HG03139 (cell line): ENCODE data around the gene CCDC17.
"Not testable (repeated sequence)": the region's sequence is repeated elsewhere in the genome, so short reads cannot be mapped to it uniquely, and the experiment has no call there.

Experiments
- ATAC-seq: cut with Tn5 transposase; IDR thresholded peaks from one replicate; pipeline ENCODE4 v1.9.1; 2021; ENCODE audit not compliant: unreplicated experiment

CCDC17 gene

DNA sequence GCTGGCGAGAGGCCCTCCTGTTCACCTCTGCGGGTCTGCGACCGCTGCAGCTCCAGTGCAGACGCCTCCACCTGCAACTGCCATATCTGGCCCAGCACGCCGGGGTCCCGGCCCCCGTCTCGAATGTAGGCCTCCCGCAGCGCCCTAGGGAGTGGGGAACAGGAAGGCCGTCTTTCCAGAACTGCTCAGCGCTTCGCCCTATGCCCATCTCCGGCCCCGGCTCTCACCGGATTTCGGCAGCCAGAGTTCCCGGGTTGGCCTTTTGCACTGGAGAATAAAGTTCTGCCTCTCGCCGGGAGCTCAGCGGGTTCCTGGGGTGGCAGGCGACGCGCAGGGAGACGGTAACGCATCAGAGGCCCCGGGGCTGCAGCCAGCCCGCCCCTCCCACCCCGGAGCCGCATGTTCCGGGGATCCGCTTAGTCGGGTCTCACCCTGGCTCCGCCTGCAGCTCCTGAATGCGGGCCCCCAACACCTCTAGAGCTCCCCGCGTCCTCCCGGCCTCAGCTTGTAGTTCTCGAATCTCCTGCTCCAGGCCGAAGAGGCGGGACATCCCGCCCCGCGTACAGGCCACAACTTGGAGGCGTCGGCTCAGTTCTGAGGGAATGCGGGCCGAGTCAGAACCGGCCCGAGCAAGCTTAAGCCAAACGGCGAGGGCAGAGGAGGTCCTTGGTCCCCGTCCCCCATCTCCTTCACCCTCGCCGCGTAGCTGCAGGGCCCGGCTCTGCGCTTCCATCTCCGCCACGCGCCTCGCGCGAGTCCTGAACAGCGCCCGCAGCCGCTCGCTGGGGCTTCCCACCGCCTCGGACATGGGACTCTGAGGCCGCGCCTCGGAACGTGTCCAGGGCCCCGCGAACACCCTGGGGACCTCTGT, 1.1 kb downstream of the CCDC17 start:
- ATAC-seq, result no peak

DNA sequence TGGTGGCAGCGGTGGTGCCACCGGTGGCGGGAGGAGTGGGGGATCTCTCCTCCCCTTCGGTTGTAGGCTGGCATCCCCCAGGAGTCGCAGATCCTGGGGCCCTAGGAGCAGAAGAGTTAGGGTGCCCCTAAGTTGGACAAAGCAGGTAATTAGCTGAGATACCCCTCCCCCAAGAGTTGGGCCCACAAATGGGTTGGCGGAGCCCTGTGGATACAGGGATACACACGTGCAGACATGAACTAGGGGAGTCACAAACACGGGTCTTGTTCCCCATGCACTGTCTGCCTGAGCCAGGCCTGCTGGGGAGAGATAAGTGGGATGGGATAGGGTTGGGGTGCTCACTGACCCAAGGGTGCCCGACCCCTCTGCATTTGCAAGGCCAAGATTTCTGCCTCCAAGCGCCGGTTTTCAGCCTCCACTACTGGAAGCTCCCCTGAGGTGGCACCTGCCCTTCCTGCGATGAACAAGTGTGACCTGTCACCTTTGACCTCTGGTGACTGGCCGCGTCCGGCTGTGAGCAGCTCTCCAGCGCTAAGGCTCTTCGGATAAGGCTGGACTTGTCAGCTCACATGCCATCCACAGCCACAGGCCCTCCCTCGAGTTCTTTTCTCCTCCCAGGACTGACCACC, 1.8 kb downstream of the CCDC17 start:
- ATAC-seq, result no peak

DNA sequence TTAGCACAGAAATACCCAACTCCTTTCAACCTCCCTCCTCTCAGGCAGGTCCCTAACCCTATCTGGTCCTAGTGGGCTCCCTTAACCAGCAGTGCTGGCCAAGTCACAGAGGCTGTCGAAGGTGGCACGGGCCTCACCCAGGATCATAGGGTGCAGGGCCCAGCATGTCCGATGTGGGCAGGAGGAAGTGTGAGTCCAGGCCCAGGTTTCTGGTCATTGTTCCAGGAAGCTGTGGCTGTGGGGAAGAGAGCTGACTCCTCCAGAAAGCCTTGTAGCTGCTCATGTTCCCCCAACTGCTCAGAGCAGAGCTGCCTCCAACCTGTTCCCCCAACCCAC, 2.4 kb downstream of the CCDC17 start:
- no peak for ATAC-seq

DNA sequence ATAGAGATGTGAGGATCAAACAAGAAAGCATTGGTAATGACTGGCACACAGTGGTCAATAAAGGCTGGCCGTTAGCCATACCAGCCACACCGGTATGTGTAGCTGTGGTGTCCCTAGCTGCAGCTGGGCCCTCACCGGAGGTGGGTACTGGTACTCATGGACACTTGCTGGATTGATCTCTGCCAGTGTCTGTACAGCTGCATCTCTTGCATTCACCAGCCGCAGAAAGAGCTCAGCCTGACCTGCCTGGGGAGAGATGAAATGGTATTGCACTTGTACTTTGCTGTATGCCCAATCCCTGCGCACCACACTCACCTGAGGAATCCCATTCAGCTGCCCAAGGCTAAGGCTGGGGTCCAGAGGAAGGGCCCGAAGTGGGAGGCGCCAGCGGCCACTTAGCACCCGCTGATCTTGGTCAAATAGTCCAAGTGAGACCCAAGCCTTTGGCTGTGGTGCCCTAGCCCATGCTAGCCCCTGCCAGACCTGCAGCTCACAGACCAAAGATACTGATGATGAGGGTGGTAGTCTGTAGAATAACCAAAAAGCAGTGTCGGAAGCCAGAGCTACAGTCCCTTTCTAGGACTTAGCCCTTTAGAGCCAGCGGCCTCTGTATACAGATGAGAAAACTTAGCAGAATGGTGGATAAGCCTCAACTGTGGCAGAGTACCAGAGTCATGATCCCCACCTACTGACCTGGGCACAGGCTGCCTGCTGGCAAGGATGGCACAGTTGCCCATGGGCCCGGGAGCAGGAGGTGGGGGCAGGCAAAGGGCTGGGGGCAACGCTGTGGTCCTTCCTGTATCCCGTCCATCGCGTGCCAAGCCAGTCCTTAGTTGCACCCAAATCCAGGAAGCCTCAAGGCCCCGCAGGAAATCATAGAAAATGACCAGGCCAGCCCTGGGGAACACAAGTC, 3.0 kb downstream of the CCDC17 start:
- no peak for ATAC-seq

DNA sequence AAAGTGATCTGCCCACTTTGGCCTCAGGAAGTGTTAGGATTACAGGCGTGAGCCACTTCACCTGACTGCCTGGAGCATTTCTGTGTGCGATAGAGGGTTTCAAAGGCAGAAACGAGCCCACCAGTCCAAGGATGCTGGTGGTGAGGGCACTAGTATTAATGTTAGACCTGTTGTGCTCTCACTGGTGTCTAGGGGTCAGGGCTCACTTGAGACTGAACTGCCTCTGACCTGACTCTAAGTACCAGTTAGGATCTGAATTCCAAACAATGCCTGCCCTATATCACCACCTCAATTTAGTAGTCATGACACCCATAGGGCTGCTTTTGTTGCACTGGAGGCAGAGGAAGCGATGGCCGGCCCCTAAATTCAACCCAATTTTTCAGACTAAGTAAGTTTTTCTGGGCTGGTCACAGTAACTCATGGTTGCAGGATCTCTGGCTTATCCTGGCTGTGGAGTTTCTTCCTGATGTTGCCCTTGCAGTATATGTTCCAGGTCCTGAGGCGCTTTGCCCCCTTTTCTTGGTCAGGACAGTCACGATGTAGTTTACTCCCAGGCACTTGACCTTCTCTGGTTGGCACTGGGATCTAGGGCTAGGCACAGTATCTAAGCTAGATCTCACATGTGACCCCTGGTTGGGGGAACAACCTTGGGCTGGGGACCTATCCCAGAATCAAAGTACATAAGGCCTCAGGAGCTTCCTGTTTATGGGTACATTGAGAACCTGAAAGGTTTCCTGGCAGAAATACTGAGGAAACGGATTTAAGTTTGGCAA, 4.5 kb downstream of the CCDC17 start:
- ATAC-seq, result no peak

DNA sequence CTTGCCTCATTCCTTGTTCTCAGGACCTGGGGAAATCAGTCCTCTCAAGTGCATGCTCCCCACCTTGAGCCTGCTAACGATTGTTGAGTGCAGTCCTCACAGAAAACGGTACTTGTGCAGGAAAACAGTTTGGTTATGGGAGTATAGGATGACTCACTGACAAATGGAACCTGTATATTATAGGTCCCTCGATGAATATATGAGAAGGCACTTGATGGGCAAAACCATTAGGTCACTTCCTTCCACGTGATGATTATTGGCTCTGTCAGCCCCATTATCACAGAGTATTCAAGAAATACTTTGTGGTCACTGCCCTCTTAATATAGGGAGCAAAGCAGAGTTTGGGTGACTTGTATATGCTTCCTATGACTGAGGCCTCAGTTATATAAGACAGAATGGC, 6.2 kb downstream of the CCDC17 start:
- no peak for ATAC-seq

DNA sequence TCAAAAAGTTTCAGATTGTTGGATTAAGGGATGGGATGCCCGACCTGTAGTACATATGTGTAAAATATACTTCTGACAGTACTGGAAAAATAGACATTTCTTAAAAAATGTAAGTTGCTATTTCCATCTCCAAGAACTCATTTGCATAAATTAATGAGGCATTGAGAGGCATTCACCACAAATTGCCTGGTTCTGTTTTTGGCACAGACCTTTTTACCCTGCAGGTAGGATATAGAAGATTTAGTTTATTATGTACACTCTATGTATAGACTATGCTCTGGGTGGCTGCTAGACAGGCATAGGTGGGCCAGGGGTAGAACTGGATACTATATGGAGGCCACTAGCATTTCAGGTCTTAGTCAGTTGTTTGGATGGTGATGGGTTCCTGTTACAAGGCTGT, 8.0 kb downstream of the CCDC17 start:
- no peak for ATAC-seq

DNA sequence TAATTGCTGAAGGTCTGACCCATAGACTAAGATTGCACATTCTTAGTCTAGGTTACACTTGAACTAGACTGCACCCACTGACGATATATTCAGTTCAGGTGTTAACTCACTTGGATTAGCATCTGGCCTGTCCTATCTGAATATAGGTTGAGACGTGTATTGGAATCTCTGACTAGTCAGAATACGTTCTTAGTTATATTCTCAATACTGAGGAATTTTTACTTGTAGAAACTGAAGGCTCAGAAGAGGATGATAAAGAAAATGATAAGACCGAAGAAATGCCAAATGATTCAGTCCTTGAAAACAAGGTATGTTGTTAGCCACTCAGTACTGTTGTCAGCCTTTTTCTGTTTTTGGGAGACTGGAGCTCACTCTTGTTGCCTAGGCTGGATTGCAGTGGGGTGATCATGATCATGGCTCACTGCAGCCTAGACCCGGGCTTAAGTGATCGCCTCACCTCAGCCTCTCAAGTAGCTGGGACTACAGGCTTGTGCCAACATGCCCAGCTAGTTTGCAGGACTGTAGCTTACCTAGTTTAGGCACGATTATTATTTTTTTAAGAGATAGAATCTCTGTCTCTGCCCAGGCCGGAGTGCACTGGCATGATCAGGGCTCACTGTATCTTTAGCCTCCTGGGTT, 10.8 kb downstream of the CCDC17 start:
- no peak for ATAC-seq

DNA sequence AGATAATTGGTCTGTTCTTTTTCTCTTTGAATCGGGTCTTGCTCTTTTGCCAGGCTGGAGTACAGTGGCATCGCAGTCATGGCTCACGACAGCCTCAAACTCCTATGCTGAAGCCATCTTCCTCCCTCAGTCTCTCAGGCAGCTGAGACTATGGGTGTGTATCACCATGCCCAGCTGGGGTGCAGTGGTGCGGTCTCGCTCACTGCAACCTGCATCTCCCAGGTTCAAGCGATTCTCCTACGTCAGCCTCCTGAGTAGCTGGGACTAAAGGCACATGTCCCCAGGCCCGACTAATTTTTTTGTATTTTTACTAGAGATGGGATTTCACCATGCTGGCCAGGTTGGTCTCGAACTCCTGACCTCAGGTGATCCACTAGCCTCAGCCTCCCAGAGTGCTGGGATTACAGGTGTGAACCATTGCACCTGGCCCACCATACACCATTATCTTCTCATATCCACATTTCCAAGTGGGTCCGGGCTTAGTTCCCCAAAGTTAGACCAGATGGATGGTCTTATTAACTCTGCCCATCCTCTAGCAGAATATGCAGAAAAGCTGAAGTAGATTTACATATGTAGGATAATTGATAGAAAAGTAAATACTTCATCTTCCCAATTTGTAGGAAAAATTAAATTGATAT, 13.1 kb downstream of the CCDC17 start:
- no peak for ATAC-seq

DNA sequence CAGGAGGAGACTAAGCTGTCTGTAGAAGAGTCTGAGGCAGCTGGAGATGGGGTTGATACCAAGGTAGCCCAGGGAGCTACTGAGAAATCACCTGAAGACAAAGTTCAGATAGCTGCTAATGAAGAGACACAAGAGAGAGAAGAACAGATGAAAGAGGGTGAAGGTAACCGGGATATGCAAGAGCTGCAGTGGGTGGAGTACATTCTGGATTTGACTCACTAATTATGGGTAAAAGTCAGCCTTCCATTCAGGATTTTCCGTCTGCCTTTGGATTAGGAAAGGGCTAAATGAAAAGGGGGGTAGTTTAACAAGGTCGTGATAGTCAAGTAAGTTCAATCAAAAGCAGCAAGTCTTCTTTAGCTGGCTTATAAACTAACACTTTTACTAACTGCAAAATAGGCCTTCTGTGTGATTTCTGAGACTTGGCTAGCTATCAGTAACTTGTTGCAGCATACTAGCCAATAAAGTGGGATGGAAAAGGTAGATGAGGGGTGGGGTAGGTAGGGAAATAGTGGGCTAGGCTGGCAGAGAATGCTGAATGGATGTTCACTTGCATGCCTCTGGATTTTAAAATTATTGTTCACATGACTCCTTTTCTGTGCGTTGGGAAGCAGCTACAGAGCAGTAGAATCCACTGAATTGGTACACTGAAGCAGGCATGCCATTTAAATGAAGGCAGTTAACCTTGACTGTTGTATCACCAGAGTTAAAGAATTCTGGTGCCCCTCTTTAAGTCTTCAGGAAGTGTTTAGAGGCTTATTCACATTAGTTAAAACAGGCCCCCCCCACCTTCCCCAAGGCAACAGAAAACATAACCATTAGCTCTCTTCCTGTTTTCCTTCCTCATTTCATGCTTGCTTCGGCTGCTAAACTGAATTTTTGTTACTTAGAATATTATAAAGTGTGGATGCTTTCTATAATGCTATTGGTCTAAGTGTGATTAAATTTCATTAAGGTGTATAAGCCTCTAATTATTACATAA, 15.4 kb downstream of the CCDC17 start:
- no peak for ATAC-seq

DNA sequence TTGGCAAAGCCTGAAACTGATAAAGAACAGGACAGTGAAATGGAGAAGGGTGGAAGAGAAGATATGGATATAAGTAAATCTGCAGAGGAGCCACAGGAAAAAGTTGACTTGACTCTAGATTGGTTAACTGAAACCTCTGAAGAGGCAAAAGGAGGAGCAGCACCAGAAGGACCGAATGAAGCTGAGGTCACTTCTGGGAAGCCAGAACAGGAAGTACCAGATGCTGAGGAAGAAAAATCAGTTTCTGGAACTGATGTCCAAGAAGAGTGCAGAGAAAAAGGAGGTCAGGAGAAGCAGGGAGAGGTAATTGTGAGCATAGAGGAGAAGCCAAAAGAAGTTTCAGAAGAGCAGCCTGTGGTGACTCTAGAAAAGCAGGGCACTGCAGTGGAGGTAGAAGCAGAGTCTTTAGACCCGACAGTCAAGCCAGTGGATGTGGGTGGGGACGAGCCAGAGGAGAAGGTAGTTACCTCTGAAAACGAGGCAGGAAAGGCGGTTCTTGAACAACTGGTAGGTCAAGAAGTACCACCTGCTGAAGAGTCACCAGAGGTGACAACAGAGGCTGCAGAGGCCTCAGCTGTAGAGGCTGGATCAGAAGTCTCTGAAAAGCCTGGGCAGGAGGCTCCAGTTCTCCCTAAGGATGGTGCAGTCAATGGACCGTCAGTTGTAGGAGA, 16.3 kb downstream of the CCDC17 start:
- no peak for ATAC-seq

DNA sequence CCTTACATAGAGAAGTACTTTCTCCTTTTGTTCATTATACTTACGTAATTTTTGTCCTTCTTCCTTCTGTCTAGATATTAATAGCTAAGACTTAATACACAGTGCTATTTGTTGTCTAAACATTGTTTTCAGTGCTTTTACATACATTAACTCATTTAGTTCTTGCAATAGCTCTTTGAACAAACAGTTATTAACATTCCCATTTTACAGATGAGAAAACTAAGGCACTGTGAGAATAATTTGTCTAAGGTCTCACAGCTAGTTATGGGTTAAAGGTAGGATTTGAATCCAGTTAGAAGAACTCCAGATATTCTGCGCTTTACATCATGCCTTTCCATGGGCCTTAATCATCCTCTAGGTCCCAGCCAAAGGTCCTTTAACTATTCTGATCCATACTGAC, 19.6 kb downstream of the CCDC17 start:
- no peak for ATAC-seq

DNA sequence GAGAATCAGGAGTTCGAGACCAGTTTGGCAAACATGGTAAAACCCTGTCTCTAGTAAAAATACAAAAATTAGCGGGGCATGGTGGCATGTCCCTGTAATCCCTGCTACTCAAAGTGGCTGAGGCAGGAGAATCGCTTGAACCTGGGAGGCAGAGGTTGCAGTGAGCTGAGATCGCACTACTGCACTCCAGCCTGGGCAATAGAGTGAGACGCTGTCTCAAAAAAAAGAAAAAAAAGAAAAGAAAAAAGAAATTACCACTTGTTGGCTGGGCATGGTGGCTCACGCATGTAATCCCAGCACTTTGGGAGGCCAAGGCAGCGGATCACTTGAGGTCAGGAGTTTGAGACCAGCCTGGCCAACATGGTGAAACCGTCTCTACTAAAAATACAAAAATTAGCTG, 27.1 kb downstream of the CCDC17 start:
- not testable (repeated sequence) for ATAC-seq

DNA sequence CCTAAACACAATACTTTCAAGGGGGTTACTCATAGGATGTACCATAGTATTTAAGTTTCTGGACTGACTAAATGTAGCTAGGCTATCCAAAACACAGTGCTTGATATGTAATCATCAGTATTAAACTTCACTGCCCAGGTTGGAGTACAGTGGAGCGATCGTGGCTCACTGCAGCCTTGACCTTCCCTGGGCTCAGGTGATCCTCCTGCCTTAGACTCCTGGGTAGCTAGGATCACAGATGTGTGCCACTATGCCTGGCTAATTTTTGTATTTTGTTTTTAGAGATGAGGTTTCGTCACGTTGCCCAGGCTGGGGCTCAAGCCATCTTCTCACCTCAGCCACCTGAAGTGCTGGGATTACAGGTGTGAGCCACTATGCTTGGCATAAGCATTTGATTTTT, 29.4 kb downstream of the CCDC17 start:
- no peak for ATAC-seq

DNA sequence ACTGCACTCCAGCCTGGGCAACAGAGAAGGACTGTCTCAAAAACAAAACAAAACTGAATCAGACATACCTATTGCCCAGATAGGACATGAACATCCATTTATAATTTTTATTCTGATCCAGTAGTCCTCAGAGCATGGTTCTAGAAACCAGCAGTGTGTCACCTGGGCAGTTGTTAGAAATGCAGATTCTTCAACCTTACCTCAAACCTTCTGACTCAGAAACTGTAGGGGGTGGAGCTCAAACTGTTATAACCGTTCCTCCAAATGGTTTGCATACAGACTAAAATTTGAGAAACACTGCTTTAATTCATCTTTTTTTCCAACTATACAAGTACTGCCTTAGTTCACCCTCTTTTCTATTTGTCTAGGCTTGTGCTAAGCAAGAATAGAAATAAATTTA, 34.0 kb downstream of the CCDC17 start:
- no peak for ATAC-seq

DNA sequence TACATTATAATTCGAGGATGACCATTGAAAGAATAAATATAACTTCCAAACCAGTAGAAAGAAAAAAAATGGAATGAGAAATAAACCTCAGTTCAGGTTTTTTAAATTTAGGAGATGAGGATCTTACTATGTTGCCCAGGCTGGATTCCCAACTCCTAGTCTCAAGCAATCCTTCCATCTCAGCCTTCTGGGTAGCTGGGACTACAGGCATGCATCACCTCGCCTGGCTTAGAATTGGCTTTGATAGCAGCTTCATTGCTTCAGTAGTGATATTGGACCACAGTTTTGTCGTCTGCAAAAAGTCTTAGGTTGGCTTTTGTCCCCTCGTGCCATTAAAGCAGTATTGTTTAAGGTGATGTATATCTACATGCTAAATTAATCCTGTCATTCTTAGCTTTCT, 37.1 kb downstream of the CCDC17 start:
- ATAC-seq, result no peak

DNA sequence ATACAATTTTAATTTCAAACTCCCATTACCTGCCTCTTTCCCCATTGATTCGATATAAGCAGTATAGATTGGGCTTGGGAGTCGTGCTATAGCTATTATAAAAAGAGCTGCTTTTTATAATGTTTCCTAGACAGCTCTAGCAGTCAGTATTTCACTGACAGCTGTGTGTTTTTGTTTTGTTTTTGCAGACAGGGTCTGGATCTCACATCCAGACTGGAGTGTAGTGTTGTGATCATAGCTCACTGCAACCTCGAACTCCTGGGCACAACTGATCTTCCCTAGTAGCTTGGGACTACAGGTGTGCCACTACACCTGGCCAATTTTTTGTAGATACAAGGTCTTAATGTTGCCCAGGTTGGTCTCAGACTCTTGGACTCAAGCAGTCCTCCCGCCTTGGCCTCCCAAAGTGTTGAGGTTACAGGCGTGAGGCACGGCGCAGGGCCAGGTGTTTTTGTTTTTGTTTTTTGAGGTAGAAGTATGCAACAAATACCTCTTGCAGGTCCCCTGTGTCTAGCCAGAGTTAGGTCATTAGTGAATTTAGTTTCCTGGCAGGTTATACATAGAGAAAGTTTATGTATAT, 38.3 kb downstream of the CCDC17 start:
- no peak for ATAC-seq

DNA sequence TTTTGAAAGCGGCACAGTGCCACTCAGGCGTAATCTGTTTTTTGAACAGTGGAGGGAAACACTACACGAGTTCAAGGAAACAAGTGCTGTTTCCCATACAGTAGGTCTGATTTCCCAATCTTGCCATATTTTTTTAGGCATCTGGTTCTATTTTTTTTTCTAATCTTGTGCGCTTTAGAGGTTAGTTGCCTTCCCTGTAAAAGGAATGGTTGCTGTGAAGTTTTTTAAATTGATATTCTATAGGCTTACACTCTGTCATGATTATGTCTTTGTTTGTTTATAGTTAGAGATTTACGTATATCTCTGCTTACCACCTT, 38.8 kb downstream of the CCDC17 start:
- ATAC-seq, result no peak
